GM13977 (cell line): ENCODE results near the gene FBXO11.

ENCODE experiments used
- DNase-seq: peaks from one replicate; pipeline ENCODE4 v3.0.0; 2012; ENCODE audit warnings: low spot score
- in situ Hi-C: fragments of 300-500 bp; cut with MboI; formaldehyde crosslinking; loops from one replicate; pipeline ENCODE4 v1.12.0; 2022; ENCODE audit warnings: low sequenced_read_pairs, low pct_unique_long_range_greater_than_20kb, mixed read lengths, inconsistent platforms; ENCODE audit not compliant: unreplicated experiment
- TF ChIP-seq, protein P1 (sequence below): IDR thresholded peaks from 2 replicates; pipeline ENCODE4 v1.5.1; 2012; ENCODE audit warnings: mild to moderate bottlenecking, control low read depth; ENCODE audit not compliant: insufficient read depth; ENCODE audit errors: extremely low read depth, missing control alignments

The FBXO11 gene

DNA sequence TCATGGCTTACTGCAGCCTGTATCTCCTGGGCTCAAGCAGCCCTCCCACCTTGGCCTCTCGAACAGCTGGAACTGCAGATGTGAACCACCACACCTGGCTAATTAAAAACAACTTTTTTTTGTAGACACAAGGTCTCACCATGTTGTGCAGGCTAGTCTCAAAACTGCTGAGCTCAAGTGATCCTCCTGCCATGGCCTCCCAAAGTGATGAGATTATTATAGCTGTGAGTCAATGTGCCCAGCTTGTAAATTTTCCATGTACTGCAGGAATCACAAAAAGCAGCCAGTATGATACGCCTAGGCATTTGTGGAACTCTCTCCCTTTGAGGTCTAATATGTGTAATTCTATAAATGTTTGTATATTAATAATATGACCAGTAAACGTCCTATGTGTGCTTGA lies 63.5 kb downstream of the FBXO11 start:
- TF ChIP-seq, protein P1, sequence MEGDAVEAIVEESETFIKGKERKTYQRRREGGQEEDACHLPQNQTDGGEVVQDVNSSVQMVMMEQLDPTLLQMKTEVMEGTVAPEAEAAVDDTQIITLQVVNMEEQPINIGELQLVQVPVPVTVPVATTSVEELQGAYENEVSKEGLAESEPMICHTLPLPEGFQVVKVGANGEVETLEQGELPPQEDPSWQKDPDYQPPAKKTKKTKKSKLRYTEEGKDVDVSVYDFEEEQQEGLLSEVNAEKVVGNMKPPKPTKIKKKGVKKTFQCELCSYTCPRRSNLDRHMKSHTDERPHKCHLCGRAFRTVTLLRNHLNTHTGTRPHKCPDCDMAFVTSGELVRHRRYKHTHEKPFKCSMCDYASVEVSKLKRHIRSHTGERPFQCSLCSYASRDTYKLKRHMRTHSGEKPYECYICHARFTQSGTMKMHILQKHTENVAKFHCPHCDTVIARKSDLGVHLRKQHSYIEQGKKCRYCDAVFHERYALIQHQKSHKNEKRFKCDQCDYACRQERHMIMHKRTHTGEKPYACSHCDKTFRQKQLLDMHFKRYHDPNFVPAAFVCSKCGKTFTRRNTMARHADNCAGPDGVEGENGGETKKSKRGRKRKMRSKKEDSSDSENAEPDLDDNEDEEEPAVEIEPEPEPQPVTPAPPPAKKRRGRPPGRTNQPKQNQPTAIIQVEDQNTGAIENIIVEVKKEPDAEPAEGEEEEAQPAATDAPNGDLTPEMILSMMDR: no peak
- no peak for DNase-seq
- in situ Hi-C loops: loop anchor here (10.0 kb wide), 1 partner anchor 262 kb away; no protein-coding TSS in a partner anchor

DNA sequence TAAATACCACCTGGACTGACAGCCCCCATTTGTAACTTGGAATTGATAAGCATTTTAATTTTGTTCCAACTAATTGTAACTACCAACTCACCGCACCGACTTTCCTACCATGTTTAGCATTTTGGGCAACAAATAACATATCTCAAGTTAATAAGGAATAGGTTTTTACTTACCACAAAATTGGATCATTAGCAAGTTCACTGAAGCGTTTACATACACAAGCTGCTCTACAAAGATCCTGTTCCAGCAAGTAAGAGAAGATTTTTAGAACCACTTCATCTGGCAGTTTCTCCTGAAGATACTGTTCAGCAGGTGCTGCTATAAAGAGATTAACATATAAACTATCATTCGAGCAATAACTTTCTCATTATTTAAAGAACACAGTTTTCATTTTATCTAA lies 67.6 kb downstream of the FBXO11 start:
- TF ChIP-seq, protein P1: no peak
- in situ Hi-C loops: no loop called here
- DNase-seq: no peak

DNA sequence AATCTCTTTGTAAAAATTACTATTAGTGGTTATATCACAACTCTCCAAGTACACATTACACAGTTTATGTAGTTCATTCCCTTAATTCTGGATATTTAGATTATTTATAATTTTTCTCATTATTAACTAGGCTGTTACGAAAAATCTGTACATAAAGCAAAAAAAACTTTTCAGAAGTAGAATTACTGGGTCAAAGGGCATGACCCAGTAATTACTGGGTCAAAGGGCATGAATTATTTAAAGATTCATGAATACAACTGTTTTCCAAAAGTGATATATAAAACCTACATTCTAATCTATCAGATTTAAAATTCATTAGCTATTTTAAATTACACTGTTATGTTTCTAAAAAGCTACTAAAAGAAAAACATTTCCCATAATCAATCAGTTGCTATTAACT lies 68.0 kb downstream of the FBXO11 start:
- in situ Hi-C loops: no loop called here
- no peak for DNase-seq
- TF ChIP-seq, protein P1: no peak

DNA sequence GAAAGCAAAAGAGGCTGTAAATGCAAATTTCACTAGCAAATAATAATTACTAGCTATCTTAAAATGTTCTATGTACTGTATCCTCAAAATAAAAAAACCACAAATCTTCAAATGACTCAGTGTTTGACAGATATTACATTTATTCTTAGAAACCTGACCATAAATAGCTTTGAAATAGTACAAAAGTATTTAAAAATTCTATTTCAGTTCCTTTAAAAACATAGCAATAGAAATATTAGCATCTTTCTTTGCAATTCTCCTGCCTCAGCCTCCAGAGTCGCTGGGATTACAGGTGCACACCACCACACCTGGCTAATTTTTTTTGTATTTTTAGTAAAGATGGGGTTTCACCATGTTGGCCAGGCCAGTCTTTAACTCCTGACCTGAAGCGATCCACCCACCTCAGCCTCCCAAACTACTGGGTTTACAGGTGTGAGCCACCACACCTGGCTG lies 72.8 kb downstream of the FBXO11 start:
- in situ Hi-C loops: no loop called here
- TF ChIP-seq, protein P1: no peak

DNA sequence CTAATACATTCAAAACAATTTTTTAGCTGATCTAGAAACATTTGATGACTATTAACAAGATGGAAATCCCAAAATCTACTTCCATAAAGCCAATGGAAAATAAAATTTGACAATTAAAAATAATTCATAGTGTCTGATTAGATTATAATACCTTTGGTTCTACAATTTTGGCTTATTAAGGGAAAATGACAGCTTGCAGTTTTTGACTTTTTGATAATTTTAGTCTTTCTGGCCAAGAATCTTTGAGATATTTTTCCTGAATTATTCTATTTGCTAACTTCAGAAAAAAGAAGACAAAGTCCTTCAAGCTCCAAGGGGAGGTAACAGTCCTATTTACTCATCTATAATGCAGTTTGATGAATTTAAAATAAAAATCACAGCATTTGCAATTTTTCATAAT lies 83.8 kb downstream of the FBXO11 start:
- in situ Hi-C loops: no loop called here
- TF ChIP-seq, protein P1: no peak
- no peak for DNase-seq

More for the DNA sequence above, 72.8 kb downstream of the FBXO11 start:
- DNase-seq: peak; percentile 33

DNA sequence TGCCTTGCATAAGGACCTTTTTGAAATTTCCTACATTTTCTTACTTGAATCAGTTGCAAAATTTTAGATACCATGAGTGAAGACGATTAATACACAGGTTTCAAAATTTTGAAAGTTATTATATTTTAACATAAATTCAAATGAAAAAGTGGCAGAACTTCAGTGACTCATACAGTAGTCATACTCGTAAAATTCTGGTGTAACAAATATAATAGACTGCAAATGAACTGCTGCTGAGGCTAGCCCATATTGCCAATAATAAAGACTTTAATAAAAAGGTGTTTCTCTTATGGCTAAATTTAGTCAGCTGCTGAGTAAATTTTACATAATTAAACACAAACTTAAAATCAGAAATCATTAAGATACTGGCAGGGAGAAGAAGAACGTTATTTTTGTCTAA lies 86.5 kb downstream of the FBXO11 start:
- no peak for DNase-seq
- TF ChIP-seq, protein P1: no peak
- in situ Hi-C loops: no loop called here

DNA sequence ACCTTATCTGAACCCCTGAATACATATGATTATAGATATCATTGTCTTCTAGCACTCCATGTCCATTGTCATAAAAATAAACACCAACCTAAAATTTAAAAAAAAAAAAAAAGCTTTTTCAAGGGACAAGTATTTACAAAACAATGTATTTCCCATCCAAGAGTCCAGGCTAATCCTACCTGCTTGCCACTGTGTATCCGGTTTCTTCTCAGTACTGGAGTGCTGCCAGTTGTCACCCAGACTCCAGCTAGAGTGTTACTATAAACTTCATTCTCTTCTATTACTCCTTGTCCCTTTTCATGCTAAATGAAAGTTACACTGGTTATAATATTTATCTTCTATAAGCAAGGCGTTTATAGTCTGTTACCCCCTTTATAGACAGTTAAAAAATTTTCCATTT lies 87.5 kb downstream of the FBXO11 start:
- in situ Hi-C loops: no loop called here

More for the DNA sequence above, 87.5 kb downstream of the FBXO11 start:
- TF ChIP-seq, protein P1: no peak
- no peak for DNase-seq
